ENCODE results near the gene MEMO1. TPM values are rescaled to one million over a fixed set of nuclear protein-coding genes. Genes with fewer than 3 reads are reported as not detected.
"Not testable (repeated sequence)": the region's sequence is repeated elsewhere in the genome, so short reads cannot be mapped to it uniquely, and the experiment has no call there.

MEMO1 gene
- total and polyA plus RNA-seq, 2 of the 4 experiments (the other 2 are of a cell fraction) = 23.7 to 49.7 TPM

GRCh38 chr2:31967790-31968189, 43.0 kb downstream of the MEMO1 start:
- CTCF ChIA-PET = no interaction called here
- H2BK120ac ChIP-seq (ENCODE audit: low read depth, low read length) = no peak overlapping the region
- peak; percentile 78 for ATAC-seq (ENCODE audit: low read depth)

GRCh38 chr2:31966402-31966801, 44.4 kb downstream of the MEMO1 start:
- H4K8ac ChIP-seq (ENCODE audit: low read depth in 2 of 2, low read length in 2 of 2); in situ Hi-C loops (cut with MboI; ENCODE audit: low sequenced_read_pairs); H3K36me3 ChIP-seq (ENCODE audit: control insufficient read depth, insufficient read depth, low read length); H4K91ac ChIP-seq (ENCODE audit: insufficient read depth, low read depth, low read length); H2BK15ac ChIP-seq (ENCODE audit: low read depth, low read length); H2AK5ac ChIP-seq (ENCODE audit: low read depth, low read length); ATAC-seq (ENCODE audit: low read depth); POLR2A ChIA-PET (ENCODE audit: unreplicated experiment); H2AK9ac ChIP-seq (replicated peaks; ENCODE audit: low read depth, low read length, poor library complexity); dilution Hi-C loops (cut with HindIII; ENCODE audit: low sequenced_read_pairs, unreplicated experiment); BruUV-seq (replicated peaks); H3K4me3 ChIP-seq (ENCODE audit: insufficient read depth, low read depth, low read length); H4K5ac ChIP-seq (ENCODE audit: low read depth, low read length); H2BK120ac ChIP-seq (ENCODE audit: low read depth, low read length); H3K4ac ChIP-seq (ENCODE audit: low read depth, low read length); intact Hi-C loops (cut with micrococcal nuclease); H3K27ac ChIP-seq (ENCODE audit: insufficient read depth, low read length); H3K4me2 ChIP-seq (ENCODE audit: low read depth, low read length); H3K9me3 ChIP-seq (ENCODE audit: control insufficient read depth, insufficient read depth, low read length); H3K27me3 ChIP-seq (ENCODE audit: control insufficient read depth, insufficient read depth, low read length); H2BK20ac ChIP-seq (ENCODE audit: low read depth, low read length); H3K18ac ChIP-seq (ENCODE audit: low read depth, low read length); H3K23ac ChIP-seq (ENCODE audit: low read depth, low read length); DNase-seq; H3K9ac ChIP-seq (ENCODE audit: low read depth, low read length); CTCF ChIA-PET; H2BK5ac ChIP-seq (ENCODE audit: low read depth, low read length, poor library complexity, severe bottlenecking); H3K9me1 ChIP-seq (ENCODE audit: insufficient read depth, low read length); H2AFZ ChIP-seq (replicated peaks; ENCODE audit: low read length, poor library complexity); H3K56ac ChIP-seq (ENCODE audit: extremely low read depth, insufficient read depth, low read length); H3K14ac ChIP-seq (replicated peaks; ENCODE audit: low read depth, low read length); H3K4me1 ChIP-seq (ENCODE audit: control insufficient read depth, insufficient read depth, low read length): not testable (repeated sequence)
- WGBS, 2 experiments (ENCODE audit: extremely low coverage in 2 of 2, insufficient read length in 1 of 2) = no CpG with 5 or more reads among the region's 6 CpGs
- peaks cover 32% of the 10 kb centered on the region for H4K20me1 ChIP-seq (ENCODE audit: insufficient read depth, low read length)
- H3K79me1 ChIP-seq (ENCODE audit: low read depth in 1 of 2, low read length in 2 of 2) = peaks cover 32 to 59% of the 10 kb centered on the region in 2 experiments

More at GRCh38 chr2:31967790-31968189, 43.0 kb downstream of the MEMO1 start:
- BruUV-seq (replicated peaks) = no TSS peak
- no peak overlapping the region for H3K4me3 ChIP-seq (ENCODE audit: insufficient read depth, low read depth, low read length)
- no peaks in the 10 kb centered on the region for H3K27me3 ChIP-seq (ENCODE audit: control insufficient read depth, insufficient read depth, low read length)
- in situ Hi-C loops (cut with MboI; ENCODE audit: low sequenced_read_pairs) = no loop called here
- H2BK5ac ChIP-seq (ENCODE audit: low read depth, low read length, poor library complexity, severe bottlenecking) = no peak overlapping the region
- peaks cover 24 to 50% of the 10 kb centered on the region in 2 experiments for H3K79me1 ChIP-seq (ENCODE audit: low read depth in 1 of 2, low read length in 2 of 2)
- no peak overlapping the region for H2AK9ac ChIP-seq (replicated peaks; ENCODE audit: low read depth, low read length, poor library complexity)
- H4K8ac ChIP-seq (ENCODE audit: low read depth in 2 of 2, low read length in 2 of 2) = no peak overlapping the region
- no peak overlapping the region for H3K14ac ChIP-seq (replicated peaks; ENCODE audit: low read depth, low read length)
- no peaks in the 10 kb centered on the region for H3K36me3 ChIP-seq (ENCODE audit: control insufficient read depth, insufficient read depth, low read length)
- H3K4ac ChIP-seq (ENCODE audit: low read depth, low read length) = no peak overlapping the region
- H4K20me1 ChIP-seq (ENCODE audit: insufficient read depth, low read length) = peaks cover 22% of the 10 kb centered on the region
- TF ChIP-seq CEBPB (IDR thresholded peaks at IDR 0.05; ENCODE audit: low read depth, low read length) (peak; percentile 79), FOS (IDR thresholded peaks at IDR 0.05; ENCODE audit: low read depth, low read length) (no peak), MXI1 (IDR thresholded peaks at IDR 0.05; ENCODE audit: borderline replicate concordance, low read depth, low read length) (no peak), ELK1 (IDR thresholded peaks at IDR 0.05; ENCODE audit: borderline replicate concordance, low read depth, low read length) (no peak)
- no peak overlapping the region for H2AK5ac ChIP-seq (ENCODE audit: low read depth, low read length)
- H4K91ac ChIP-seq (ENCODE audit: insufficient read depth, low read depth, low read length) = no peak overlapping the region
- no peak overlapping the region for H2BK15ac ChIP-seq (ENCODE audit: low read depth, low read length)
- WGBS, 2 experiments (ENCODE audit: extremely low coverage in 2 of 2, insufficient read length in 1 of 2) = no CpG with 5 or more reads among the region's 1 CpG
- H3K9me1 ChIP-seq (ENCODE audit: insufficient read depth, low read length) = peaks cover 3% of the 10 kb centered on the region; the same call in 1 of the 2 replicates
- peak; percentile 37 for DNase-seq
- no peak overlapping the region for H3K18ac ChIP-seq (ENCODE audit: low read depth, low read length)
- POLR2A ChIA-PET (ENCODE audit: unreplicated experiment) = no interaction called here
- H2AFZ ChIP-seq (replicated peaks; ENCODE audit: low read length, poor library complexity) = no peak overlapping the region
- peaks cover 7% of the 10 kb centered on the region for H3K4me1 ChIP-seq (ENCODE audit: control insufficient read depth, insufficient read depth, low read length)
- dilution Hi-C loops (cut with HindIII; ENCODE audit: low sequenced_read_pairs, unreplicated experiment) = no loop called here
- no peak overlapping the region for H2BK20ac ChIP-seq (ENCODE audit: low read depth, low read length)
- no peak overlapping the region for H3K56ac ChIP-seq (ENCODE audit: extremely low read depth, insufficient read depth, low read length)
- H3K4me2 ChIP-seq (ENCODE audit: low read depth, low read length) = no peak overlapping the region
- no peak overlapping the region for H3K9ac ChIP-seq (ENCODE audit: low read depth, low read length)
- H4K5ac ChIP-seq (ENCODE audit: low read depth, low read length) = no peak overlapping the region
- intact Hi-C loops (cut with micrococcal nuclease) = no loop called here
- no peak overlapping the region for H3K23ac ChIP-seq (ENCODE audit: low read depth, low read length)
- no peaks in the 10 kb centered on the region for H3K9me3 ChIP-seq (ENCODE audit: control insufficient read depth, insufficient read depth, low read length)
- H3K27ac ChIP-seq (ENCODE audit: insufficient read depth, low read length) = no peak overlapping the region

All from IMR-90 (cell line).